GM18505 (cell line): ENCODE data around the gene KIF1A.

Source experiments
- ATAC-seq: cut with Tn5 transposase; IDR thresholded peaks from one replicate; pipeline ENCODE4 v1.9.1; 2021; ENCODE audit not compliant: unreplicated experiment
- POLR2A ChIP-seq: IDR thresholded peaks from 4 replicates; pipeline ENCODE4 v1.6.1; 2011; ENCODE audit warnings: borderline replicate concordance; ENCODE audit not compliant: insufficient read depth, insufficient read length; ENCODE audit errors: extremely low read depth

KIF1A gene

DNA sequence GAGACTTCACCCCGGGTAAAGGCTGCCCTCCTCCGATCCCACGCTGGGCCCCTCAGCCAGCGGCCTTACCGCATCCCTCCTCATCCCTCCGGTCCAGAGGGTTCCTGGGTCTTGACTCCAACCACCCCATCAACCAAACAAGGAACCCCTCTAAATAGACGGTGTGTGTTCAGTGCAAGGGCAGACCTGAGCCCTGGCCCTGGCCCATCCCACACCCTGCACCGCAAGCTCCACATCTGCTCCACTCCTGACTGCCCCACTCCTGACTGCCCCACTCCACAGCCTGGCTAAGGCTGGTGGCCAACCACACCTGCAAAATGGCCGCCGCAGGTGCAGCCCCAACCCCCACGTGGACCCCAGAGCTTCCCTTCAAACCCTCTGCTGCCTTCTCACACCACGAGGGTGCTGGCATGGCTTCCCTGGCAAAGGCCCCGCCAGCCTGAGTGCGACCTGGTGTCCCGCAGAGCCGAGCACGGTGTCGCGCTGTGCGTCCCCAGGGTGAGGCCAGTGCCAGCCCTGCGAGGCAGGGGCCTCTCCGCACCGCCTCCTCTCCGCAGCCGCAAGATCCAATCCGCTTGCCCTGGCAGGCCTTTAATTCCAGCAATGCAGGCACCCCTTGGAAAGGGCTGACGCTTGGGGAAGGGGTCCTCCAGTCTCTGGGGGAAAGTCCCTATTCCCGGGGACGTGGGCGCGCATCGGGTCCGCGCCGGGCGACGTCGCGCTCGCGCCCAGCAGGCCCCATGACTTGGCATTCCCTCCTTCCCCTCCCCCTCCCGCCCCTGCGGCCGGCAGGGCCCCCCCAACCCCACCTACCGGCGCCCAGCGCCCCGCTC, 1.5 kb downstream of the KIF1A start:
- no peak for ATAC-seq
- no peak for TF ChIP-seq POLR2A

DNA sequence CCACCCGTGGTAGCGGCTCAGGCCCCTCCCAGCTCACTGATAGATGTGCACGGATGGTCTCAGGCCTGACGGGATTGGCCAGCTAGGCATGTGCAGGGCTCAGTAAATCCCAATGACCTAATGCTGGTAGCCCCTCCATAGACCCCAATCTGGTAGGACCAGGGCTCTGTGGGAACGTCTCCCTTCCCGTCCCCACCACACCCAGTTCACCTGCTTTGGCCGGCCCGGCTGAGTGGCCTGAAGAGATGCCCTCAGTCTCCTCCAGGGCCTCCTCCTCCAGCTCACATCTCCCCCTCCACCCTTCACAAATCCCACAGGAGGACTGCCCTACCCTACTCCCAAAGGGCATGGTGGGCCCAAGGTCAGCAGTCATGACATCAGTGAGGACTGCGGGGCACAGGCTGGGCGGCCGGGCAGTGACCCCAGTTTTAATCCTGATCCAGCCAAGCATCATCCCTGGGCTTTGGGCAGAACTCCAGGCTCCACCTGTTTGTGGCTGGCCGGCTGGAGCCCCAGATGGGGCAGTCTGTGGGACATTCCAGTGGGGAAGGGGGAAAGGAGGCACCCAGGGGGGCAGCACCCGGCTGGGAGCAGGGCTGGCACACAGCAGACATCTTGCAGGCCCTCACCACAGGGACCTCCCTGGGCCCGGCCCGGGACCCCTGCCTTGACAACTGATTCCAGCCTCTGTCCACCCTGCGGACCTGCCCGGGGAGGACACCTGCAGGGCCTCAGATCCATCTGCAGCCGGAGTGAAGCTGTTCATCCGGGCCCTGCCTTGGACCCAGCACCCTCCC, 2.3 kb downstream of the KIF1A start:
- no peak for TF ChIP-seq POLR2A
- ATAC-seq = no peak

DNA sequence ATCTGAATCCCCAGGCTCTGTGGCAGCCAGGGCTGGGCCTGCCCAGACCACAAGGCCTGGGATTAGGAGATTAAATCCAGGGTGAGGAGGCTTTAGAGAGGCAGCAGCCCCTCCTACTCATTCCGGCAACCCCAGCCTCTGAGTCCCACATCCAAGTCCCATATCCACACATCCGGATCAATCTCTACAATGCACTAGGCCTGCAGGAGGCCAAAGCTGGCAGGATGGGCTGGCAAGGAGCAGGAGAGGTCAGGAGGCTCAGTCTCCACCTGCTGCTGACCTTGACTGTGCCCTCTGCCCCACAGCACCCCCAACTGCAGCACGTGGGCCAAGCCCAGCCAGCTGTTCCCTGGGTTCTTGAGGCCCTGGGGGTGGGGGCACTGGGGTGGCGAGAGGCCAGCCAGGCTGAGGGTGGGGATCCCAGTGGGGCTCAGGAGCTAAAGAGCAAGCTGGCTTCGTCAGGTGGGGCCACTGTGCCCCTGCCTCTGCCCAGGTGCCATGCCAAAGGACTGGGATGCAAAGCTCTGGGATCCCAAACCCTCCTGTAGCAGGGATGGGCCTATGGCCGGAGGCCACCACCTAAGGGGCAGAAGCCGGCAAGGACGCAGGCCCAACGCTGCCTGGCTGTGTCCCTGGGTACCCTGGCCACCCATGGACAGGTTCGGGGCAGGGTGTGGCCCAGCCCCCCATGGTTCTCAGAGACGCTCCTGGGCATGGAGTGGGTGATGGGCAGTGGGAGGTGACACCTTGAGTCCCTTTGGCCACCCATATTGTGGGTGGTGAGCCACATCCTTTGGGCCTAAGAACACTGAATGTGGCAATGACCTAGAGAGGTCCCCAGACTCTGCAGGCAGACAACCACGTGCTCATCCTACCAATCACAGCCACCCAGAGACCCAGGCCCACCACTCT, 3.2 kb downstream of the KIF1A start:
- no peak for TF ChIP-seq POLR2A
- ATAC-seq = no peak

GRCh38 chr2:240815761-240816583, 4.0 kb downstream of the KIF1A start:
- TF ChIP-seq POLR2A = no peak
- ATAC-seq = no peak

DNA sequence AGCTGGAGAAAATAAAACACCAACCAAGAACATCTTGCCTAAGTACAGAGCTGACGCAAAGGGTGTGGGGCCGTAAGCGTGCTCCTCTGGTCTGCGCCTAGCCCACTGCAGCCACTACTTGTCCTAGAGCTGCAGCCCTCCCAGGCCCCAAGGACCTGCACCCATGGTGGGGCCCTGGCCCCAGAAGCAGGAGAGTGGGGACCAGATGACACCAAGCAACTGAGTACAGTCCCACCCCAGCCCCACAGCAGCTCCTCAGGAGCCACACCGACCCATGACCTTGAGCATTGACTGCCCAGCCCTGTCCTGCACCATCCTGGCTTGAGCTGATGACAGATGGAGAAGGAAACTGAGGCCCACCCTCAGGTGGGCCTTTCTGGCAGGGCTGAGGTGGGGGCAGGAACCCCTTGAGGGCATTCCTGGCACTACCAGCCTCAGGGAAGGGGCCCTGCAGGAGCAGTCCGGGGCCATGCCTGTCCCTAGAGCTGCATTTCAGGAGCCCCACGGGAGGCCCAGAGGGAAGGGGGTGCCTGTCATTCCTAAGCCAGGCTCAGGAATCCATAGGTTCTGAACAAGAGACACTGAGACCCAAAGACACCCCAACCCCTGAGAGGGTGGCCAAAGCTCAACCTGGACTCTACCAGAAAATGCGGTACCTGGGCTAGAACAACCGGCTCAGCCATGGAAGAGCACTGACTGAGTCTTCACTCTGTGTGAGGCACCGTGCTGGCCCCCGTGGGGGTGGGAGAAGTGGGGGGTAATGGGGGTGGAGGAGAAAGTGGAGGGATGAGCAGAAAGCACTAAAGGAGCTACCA, 4.9 kb downstream of the KIF1A start:
- ATAC-seq = no peak
- no peak for TF ChIP-seq POLR2A

DNA sequence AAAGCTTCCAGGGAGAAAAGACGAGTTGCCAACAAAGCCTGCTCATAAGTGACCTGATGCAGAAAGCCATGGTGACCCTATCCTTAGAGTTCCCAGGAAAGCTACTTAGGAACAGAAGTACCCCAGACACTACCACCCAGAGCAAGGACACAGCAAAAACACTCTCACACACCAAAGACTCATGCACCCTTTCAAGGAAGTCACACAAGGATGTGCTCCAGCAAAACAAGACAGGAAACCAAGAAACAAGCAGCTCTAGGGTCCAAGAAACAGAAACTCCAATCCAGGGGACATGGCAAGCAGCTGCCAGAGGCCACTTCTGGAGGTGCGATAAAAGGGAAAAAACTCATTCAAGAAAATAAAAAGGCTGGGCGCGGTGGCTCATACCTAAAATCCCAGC, 5.7 kb downstream of the KIF1A start:
- no peak for ATAC-seq
- TF ChIP-seq POLR2A = no peak

DNA sequence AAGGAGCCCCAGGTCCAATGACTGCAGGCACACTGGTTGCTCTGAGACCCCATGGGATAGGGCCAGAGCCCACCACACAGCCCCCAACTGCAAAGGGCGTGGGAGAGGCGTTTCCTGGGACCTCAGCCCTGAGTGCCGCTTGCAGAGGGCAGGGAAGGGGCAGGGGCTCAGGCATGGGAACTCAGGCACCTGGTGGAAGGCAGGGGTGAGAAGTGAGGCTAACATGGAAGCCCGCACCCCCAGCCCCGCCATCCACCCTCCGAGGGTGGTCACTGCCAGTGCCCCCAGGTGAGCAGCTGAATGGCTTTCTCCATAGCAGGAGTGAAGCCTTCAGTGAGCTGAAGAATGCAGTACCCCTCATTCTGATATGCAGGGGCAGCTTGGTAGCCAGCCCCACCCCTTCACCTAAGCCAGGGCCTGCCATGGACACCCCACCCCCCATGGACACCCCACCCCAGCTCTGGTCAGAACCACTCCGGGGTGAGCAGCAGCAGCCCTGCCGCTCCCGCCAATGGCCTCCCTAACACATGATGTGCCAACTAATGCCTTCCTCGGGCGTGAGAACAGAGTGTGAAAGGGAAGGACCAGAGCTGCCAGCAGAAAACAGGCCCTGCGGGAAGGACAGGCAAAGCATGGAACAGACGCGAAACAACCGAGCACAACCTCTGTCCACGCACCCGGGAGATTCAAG, 6.6 kb downstream of the KIF1A start:
- no peak for ATAC-seq
- no peak for TF ChIP-seq POLR2A

- TF ChIP-seq POLR2A = no peak
- no peak for ATAC-seq
Observed at GRCh38 chr2:240812721-240813120, 7.3 kb downstream of the KIF1A start.

DNA sequence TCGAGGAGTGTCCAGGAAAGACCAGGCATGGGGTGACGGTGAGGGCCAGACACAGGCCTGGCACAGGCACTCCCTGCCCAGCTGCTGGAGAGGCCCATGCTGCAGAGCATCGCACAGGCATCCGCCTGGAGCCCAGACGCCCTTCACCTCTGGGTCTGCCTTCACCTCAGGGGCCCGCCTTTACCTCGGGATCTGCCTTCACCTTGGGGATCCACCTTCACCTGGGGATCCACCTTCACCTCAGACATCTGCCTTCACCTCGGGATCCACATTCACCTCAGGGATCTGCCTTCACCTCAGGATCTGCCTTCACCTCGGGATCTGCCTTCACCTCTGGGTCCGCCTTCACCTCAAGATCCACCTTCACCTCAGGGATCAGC, 7.7 kb downstream of the KIF1A start:
- no peak for ATAC-seq
- no peak for TF ChIP-seq POLR2A

DNA sequence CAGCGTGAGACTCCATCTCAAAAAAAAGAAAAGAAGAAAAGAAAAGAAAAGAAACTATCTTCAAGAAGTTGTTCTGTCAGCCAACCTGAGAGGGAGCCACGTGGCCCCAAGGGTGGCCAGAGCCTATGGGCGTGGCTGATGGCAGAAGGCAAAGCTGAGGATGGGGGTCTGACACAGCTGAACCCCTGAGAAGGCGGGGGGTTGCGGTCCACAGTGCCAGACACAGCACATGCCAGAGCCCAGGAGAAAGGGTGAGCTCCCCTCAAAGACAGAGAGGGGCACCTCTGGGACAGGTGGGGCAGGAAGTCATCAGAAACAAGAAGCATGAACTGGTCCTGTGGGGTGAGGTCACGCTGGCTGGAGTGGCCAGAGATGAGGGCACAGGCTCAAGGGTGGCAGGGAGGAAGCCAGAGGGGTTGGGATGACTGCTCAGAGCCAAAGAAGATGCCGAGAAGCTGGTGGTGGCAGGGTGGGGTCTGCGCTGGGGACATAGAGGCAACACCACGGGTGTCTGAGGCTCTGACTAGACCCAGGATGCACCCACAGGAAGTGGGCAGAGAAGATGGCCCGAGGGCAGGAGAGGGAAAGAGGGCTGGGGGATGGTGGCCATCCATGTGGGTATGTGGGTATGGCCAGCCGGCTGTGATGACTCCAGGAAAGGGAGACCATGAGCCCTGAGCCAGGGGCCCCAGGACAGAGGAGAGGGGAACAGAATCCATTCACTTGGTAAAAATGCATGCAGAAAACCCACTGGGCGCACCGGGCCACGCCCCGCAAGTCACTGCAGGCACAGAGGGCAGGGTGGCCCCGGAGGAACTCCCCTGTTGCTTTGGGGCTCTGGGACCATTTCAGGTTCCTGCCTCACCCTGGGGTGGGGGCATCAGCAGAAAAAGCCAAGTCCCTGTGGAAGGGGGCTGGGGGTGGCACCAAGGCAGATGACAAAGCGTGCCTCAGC, 8.4 kb downstream of the KIF1A start:
- no peak for TF ChIP-seq POLR2A
- ATAC-seq = no peak
